ENCODE data around the gene EHBP1. TPM values are rescaled to one million over a fixed set of nuclear protein-coding genes. Genes with fewer than 3 reads are reported as not detected.
"Not testable (repeated sequence)": the region's sequence is repeated elsewhere in the genome, so short reads cannot be mapped to it uniquely, and the experiment has no call there.

EHBP1 gene
- total RNA-seq, 1 donor from 2014 or later: 35.4 TPM

DNA sequence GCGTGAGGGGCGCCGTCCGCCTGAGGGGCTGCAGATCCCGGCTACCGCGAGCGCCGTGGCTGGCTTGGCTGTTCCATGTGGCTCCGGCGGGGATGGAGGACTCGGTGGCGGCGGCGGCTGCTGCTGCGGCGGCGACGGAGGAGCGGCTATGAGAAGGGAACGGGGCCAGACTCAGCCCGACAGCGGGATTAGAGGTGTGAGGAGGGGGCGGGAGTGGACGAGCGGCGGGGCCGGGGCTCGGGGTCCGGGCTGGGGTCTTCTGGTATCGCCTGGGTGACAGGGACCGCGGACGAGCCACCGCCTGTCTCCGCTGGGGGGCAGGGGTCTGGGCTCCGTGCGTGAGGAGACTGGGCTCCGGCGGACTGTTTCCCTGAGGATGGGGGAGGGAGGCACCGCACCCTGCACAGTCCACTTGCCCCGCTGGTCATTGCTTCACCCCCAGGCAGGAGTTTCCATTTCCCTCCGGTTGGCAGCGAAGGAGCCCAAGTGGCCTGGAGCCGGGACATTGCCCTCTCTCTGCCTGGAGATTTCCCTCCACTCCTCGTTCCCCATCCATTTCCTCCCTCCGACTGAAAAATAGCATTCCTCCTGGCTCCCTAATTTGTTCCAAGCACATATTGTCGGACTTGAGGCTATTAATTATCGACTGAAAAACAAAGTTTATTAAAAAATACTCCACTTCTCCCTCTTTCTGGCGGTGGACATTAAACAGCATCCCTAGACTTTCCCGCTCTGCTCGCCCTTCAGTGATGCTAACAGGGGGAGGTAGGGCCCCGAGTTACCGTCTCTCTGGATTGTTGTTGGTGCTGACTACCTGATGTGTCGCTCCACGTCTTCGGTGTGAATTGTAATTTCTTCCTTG is 577 bp downstream of the EHBP1 start:
- peak; percentile 59 for DNase-seq

DNA sequence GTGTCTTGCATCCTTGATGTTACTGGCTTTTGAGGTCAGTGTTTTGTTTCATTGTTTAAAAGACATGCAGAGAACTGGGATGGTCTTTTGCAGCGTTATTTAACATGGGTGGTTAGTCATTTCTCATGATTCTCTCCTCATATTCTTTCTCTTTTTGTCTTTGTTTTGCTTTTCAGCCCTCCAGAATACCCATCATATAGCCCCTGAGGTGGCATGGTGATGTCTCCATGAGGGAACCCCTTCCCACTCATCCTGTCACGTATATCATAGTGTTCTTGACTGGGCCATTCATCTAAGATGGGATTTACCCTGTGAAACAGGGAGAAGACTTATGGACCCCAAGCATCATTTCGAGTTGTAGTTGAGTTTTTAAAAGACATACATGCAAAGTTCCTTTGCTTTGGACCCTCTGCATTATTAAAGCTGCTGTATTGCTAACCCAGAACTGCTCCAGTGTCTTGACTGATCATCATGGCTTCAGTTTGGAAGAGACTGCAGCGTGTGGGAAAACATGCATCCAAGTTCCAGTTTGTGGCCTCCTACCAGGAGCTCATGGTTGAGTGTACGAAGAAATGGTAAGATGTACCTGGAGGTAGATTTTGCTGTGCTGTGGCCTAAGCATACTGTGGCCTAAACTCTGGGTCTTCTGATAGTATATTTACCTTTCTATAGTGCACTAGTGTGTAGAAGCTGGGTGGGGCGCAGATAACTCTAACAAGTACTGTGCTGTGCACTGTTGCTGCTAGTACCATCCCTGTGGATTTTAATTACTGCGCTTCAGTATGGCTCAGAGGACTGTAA is 1.4 kb downstream of the EHBP1 start:
- DNase-seq: no peak

DNA sequence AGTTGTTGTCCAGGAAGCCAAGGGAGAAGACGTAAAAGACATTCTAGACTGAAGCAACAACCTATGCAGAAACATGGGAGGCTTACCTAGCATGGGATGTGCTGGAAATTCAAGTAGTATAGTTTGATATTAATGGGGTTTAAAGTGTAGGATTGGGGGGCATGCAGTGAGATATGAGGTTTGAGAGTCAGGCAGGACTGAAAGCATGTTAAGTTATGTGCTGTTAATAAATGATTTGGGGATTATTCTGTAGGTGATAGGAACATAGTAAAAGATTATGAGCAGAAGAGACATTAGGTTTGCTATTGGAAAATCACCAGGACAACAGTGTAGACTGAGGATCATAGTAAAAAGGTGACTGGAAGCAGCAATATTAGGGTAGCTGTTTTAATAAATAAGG is 3.2 kb downstream of the EHBP1 start:
- DNase-seq: no peak

DNA sequence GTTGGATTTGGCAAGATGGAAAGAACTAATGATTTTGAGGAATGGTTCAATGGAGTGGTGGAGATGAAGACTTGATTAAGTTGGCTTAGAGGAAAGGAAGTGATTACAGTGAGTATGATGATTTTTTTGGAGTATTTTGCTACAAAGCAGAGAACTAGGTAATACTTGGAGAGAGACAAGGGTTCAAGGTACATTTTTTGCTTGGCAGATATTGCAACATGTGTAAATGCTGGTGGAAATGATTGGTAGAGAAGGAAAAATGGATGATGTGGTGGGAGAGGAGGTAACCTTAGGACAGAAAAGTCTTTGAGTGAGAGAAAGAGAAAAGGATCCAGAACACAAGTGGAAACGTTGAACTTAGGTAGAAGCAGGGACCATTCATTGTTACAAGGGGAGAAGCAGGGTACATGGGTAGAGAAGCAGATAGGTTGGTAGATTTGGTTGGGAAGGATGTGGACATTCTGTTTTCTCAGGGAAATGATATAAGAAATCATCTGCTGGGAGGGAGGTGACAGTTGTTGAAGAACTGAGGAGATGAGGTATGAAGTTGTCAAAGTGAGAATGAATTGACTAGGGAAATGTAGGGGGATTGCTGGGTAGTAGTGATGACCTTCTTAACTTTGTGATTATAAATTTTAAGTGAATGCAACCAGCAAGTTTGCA is 6.5 kb downstream of the EHBP1 start:
- DNase-seq: no peak

DNA sequence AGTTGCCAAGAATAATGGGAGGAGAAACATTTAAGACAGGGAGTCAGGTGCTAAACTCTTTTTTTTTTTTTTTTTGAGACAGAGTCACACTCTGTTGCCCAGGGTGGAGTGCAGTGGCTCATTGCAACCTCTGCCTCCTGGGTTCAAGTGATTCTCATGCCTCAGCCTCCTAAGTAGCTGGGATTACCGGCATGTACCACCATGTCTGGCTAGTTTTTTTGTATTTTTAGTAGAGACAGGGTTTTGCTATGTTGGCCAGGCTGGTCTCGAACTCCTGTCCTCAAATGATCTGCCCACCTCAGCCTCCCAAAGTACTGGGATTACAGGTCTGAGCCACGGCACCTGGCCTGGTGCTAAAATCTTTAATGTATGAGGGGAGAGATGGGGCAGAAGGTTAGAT is 7.7 kb downstream of the EHBP1 start:
- not testable (repeated sequence) for DNase-seq

DNA sequence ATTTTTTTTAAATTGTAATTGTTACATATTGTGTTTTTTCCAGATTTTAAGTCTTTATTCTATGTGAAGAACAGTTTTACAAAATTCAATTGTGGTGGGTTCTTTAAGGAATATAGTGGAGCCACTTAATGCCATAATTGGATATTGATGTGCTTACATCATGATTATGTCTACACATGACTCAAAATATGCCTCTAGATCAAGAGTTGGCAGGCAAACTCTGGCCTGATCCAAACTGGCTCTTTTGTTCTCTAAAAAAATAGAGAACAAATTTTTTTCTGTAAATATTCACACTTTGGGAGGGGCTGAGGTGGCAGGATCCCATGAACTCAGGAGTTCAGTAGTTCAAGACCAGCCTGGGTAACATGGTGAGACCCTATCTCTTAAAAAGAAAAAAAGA is 8.3 kb downstream of the EHBP1 start:
- DNase-seq: no peak

DNA sequence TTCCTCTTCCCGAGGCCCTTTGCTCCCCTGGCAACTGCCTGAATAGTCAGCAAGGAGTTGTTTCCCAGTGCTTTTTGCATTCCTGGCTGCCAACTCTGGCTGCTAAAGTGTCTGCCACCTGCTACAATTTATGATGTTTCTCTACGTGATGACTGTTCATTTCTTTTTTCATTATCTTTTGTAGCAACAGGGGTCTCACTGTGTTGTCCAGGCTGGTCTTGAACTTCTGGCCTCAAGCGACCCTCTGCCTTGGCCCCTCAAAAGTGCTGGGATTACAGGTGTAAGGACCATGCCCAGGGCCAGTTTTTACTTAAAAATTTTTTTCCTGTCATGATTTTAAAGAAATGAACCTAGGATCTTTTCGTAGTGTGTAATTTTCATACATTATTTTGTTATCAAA is 11.3 kb downstream of the EHBP1 start:
- no peak for DNase-seq

DNA sequence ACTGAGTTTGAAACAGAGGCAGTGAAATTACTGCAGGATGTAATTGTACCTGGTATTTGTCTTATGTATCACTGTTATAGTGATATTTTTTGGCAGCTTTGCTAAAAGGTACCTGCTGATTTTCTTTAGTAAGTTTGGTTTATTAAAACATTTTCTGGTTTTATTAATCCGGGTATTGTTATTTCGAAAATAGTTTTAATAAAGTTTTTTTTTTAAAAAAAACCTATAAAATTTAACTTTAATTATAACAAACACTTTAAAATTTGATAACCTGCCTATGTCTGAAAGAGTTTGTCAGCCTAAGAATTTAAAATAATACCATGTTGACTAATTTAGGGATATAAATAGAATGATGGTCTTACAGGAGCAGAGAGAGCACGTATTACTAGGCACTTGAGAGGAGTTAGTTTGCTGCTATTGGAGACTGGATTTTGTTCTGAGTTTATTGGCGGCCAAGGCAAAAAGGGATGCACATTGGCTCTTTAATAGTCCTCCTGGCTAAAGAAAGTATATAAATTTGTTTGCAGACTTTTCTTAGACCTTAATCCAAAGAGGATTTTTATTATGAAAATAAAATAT is 12.1 kb downstream of the EHBP1 start:
- no peak for DNase-seq

DNA sequence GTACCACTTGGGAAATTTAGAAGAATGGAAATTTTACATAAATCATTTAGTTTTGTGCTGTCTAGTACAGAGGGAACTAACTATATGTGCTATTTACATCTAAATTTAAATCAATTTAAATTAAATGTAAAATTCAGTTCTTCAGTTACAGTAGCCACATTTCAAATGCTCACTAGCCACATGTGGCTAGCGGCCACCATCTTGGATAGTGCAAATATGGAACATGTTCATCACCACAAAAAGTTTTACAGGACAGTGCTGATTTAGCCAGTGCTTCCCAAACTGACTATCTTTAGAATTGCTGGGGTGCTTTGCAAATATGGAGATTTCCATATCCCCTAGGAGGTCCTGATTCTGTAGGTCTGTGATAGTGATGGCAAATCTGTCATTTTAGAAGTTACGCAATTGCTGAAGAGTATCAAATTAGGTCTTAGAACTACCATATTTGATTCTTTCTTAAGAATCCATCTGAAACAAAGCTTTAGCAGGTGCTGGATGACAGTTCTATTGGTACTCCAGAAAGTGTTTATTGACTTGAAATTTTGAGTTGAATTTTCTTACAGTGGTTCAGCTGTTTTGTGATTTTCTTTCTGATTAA is 12.8 kb downstream of the EHBP1 start:
- DNase-seq: no peak

DNA sequence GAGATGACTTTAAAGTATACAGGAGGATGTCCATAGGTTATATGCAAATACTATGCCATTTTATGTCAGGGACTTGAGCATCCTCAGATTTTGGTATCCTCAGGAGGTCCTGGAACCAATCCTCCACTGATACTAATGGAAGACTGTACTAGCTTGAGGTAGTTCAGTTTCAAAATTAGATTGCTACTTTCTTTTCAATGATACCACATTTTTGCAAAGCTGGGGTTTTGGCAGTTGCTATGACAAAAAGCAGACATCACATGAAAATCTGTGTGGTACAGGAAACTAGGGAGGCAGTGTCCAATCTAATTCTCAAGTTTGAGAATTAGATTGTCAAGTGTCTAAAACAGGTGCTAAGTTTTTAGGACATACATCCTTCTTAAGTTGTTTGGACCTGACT is 14.2 kb downstream of the EHBP1 start:
- no peak for DNase-seq

DNA sequence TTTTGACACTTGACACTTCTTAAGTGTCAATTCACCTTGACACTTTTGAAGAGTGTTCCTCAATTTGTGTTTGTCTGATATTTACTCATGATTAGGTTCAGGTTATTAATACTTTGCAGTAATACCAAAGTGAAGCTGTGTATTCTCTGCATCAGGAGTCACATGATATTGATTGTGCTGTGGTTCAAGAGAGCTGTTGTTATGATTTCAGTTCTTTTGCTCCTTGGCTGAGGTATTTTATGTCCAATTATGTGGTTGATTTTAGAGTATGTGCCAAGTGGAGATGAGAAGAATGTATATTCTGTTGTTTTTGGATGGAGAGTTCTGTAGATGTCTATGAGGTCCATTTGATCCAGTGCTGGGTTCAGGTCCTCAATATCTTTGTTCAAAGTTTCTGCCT is 17.2 kb downstream of the EHBP1 start:
- no peak for DNase-seq

DNA sequence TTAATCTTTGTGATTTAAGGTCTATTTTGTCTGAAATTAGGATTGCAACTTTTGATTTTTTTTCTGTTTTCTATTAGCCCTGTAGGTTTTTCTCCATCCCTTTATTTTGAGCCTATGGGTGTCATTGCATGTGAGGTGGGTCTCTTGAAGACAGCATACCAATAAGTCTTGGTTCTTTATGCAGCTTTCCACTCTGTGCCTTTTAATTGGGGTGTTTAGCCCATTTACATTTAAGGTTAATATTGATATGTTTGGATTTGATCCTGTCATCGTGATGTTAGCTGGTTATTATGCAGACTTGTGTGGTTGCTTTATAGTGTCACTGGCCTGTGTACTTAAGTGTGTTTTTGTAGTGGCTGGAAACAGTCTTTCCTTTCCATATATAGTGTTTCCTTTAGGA is 17.7 kb downstream of the EHBP1 start:
- peak; percentile 16 for DNase-seq

DNA sequence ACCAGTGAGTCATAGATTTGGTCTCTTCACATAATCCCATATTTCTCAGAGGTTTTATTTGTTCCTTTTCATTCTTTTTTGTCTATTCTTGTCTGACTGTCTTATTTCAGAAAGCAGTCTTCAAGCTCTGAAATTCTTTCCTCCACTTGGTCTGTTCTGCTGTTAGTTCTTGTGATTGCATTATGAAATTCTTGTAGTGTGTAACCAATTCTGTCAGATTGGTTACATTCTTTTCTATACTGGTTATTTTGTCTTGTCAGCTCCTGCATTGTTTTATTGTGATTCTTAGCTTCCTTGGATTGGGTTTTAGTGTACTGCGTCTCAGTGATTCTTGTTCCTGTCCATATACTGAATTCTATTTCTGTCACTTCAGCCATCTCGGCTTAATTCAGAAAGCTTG is 18.6 kb downstream of the EHBP1 start:
- DNase-seq: no peak

DNA sequence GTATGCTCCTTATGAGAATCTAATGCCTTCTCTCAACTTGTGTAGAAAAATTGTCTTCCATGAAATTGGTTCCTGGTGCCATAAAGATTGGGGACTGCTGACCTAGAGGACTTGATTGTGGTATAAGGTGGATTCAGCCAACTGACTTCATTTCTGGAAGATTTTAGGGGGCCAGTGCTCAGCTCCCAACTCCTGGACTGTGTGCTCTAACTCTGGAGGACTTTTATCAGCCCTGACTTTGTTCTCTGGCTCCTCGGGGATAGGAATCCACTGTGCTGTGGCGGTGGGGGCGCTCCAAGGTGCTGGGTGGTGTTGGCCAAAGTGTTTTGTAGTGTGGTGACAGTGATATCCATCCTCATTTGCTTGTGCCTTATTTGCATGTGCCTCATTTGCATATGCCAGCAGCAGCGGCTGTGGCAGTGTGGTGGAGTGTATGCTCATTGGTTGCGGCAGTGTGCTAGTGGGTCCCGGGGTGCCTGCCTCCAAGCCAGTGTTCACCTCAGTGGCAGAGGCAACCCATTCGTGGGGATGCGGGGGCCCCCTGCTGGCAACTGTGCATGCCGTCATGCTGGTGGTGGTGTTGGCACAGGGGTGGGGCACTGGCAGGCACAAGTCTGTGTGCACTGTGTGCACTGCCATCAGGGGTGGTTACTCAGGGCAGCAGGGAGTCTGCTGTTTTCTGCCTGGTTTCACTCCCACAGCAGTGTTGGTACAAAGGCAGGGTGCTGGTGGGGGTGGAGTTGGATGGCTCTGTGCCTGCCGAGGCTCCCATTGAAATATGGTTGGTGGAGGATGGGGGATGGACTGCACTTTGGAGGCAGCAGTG is 19.6 kb downstream of the EHBP1 start:
- peak; percentile 46 for DNase-seq

DNA sequence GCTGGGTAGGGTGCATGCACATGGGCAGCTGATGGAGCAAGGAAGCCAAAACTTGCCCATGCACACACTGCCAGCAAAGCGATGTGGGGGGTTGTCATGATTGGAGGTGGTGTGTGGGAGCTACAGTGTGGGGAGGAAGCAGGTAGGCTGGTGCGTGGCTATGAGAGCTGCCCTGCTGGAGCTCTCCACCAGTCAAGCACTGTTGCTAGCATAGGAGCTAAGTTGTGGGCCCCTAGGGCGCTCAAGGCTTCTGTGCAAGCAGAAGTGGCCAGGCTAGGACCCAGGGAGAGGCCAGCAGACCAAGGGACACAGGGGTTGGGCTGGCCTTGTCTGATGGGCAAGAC is 20.2 kb downstream of the EHBP1 start:
- no peak for DNase-seq

DNA sequence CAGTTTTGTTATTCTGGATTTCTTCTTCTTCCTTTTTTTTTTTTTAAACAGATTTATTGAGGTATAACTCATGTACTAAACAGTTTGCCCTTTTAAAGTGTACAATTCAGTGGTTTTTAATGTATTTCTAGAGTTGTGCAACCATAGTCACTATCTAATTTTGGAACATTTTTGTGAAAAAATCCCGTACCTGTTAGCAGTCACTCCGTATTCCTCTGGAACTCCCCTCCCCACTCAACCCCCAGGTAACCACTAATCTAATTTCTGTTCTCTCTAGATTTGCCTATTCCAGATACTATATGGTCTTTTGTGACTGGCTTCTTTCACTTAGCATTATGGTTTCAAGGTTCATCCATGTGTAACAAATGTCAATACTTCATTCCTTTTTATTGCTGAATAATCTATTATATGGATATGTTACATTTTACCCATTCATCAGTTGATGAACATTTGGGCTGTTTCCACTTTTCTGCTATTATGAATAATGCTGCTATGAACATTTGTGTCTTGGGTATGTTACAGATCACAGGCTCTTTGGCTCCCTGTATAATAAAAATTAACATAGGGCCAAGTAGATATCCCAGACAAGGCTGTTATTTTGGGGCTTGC is 21.9 kb downstream of the EHBP1 start:
- no peak for DNase-seq

DNA sequence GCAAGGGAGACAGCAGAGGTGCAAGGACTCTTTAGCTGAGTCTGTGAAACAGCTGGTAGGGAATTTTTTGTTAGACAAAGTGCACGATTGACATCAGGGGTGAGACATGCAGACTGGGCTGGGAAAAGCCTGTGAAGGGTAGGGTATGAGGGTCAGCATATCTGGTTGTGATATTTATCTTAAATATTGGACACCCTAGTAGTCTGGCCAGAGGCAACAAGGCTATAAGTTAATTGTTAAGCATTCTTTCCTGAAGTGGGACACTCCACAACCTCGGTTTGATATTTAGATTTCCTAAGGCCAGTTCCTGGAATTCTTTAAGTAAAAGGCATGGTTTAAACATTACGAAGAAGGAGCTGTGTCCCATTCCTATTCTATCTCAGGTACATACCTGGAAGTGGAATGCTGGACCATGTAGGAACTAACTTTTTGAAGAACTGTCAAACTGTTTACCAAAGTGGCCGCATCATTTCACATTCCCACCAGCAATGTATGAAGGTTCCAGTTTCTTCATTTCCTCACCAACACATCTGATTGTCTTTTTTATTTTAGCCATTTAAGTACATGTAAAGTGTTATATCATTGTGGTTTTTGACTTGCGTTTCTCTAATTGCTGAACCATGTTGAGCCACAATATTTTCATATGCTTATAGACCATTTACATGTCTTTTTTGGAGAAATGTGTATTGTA is 22.5 kb downstream of the EHBP1 start:
- DNase-seq: no peak

DNA sequence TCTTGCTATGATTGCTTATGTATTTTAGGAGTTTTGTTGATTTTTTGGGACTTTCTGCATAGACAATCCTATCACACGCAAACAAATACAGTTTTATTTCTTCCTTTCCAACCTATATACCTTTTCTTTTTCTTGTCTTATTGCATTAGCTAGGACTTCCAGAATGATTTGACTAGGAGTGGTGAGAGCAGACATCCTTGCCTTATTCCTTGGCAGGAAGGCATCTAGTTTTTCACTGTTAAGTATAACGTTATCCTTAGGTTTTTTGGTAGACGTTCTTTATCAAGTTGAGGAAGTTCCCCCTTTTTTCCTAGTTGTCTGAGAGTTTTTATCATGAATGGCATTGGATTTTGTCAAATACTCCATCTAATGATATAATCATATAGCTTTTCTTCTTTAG is 25.8 kb downstream of the EHBP1 start:
- DNase-seq: no peak

DNA sequence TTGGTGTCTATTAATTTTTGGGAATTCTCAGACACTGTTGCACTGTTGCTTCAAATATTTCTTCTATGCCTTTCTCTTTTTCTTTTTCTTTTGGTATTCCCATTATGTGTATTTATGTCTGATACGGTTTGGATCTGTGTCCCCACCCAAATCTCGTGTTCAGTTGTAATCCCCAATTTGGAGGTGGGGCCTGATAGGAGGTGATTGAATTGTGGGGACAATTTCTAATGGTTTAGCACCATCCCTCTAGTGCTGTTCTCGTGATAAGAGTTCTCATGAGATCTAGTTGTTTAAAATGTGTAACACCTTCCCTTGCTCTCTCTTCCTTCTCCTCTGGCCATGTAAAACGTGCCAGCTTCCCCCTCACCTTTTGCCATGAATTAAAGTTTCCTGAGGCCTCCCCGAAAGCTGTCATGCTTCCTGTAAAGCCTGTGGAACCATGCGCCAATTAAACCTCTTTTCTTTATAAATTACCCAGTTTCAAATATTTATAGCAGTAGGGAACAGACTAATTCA is 26.8 kb downstream of the EHBP1 start:
- no peak for DNase-seq

DNA sequence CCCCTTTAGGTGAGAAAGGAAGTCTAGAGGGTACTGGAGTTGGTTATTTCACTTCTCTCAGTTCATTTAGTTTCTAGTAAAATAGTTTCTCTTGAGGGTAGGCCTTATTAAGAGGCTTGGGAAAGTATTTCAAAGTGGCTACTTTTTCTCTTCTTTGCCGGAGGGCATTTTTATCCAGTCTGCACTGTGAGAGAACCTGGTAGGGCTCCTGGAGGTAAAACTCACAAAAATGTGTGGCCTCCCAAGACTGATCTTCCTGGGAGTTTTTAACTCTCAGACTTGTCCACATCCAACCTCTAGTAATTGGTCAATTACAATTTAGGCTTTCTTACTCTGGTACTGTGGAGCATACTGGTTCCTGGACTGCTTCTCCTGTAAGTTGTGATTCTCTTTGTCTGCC is 28.0 kb downstream of the EHBP1 start:
- DNase-seq: no peak

Measured in dermis blood vessel endothelial cell (primary cell).